ENCODE results near the gene FAM184A.

DNA sequence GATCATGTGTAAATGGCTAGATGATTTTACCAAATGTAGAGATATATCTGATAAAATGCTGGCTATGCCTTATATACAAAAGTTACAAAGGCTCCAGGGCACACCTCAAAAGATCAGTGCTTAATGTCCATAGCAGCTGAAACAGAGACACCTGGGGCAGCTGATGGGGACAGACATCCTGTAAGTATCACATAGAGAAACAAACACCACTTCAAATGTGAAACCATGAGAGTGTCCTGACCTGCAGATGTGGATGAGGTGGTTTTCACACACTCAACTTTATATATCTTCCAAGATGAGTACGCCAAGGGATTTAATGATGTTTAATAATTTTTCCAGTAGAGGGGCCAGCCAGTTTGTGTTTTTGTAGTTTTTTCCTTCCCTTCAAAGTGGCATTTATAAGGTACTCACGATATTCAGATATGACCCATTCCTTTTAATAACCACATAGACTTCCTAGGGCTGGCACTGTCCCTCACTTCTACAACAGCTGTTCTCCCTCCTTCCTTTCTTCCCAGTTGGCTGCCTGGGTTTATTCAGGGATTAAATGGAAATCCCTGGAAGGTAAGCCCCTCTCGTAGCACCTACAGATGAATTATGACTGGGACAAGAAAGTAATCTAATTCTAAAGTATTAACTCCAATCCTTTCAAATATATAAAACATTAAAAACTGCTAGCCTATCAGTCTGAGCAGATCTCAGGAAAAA, 93.2 kb downstream of the FAM184A start:
- TF ChIP-seq, protein P1, sequence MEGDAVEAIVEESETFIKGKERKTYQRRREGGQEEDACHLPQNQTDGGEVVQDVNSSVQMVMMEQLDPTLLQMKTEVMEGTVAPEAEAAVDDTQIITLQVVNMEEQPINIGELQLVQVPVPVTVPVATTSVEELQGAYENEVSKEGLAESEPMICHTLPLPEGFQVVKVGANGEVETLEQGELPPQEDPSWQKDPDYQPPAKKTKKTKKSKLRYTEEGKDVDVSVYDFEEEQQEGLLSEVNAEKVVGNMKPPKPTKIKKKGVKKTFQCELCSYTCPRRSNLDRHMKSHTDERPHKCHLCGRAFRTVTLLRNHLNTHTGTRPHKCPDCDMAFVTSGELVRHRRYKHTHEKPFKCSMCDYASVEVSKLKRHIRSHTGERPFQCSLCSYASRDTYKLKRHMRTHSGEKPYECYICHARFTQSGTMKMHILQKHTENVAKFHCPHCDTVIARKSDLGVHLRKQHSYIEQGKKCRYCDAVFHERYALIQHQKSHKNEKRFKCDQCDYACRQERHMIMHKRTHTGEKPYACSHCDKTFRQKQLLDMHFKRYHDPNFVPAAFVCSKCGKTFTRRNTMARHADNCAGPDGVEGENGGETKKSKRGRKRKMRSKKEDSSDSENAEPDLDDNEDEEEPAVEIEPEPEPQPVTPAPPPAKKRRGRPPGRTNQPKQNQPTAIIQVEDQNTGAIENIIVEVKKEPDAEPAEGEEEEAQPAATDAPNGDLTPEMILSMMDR (IDR thresholded peaks at IDR 0.05): no peak
- no peak for TF ChIP-seq POLR2A (IDR thresholded peaks at IDR 0.05)
